Duodenal mucosa (tissue), 2 donors: Measurements from ENCODE around the gene EGFL6.

Source experiments
- H3K27ac ChIP-seq: one replicate; pipeline ENCODE4 v1.7.0; 2013; ENCODE audit warnings: low read depth, low read length
- H3K27me3 ChIP-seq, 2 donors: one replicate each; pipeline ENCODE4 v1.7.0; 2013; ENCODE audit warnings: low read length in 2 of 2, control low read depth in 1 of 2; ENCODE audit not compliant: insufficient read depth in 2 of 2, control insufficient read depth in 1 of 2
- H3K36me3 ChIP-seq, 2 donors: one replicate each; pipeline ENCODE4 v1.7.0; 2013; ENCODE audit warnings: low read length in 2 of 2, control low read depth in 1 of 2; ENCODE audit not compliant: insufficient read depth in 2 of 2, control insufficient read depth in 1 of 2
- H3K4me1 ChIP-seq, 2 donors: one replicate each; pipeline ENCODE4 v1.7.0; 2013; ENCODE audit warnings: low read length in 2 of 2, control low read depth in 1 of 2; ENCODE audit not compliant: insufficient read depth in 2 of 2, control insufficient read depth in 1 of 2
- H3K4me3 ChIP-seq, 2 donors: one replicate each; pipeline ENCODE4 v1.7.0; 2013; ENCODE audit warnings: low read length in 2 of 2, low read depth in 1 of 2
- H3K9ac ChIP-seq, 2 donors: one replicate each; pipeline ENCODE4 v1.7.0; 2013; ENCODE audit warnings: low read length in 2 of 2, low read depth in 1 of 2
- H3K9me3 ChIP-seq, 2 donors: one replicate each; pipeline ENCODE4 v1.7.0; 2013; ENCODE audit warnings: low read length in 2 of 2, control low read depth in 1 of 2; ENCODE audit not compliant: control insufficient read depth in 1 of 2

The EGFL6 gene

DNA sequence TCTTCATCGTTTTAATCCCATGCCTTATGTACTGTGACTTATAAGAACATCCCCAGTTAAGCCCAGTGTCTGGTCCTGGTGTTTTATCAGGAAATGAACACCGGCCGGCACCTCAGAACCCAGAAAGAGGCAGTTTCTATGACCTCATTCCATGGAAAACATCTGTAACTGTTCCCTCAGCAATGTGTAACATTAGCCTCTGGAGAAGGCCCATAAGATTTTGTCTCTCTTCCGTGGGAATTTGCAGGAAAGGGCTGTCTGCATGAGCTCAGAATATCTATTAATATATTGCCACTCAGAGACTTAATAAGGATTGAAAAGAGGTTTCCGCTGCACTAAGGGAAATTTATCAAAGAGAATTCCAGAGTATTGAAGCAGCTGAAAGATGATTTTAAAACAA, 80.4 kb downstream of the EGFL6 start:
- H3K9ac ChIP-seq = no peak overlapping the region
- no peaks in the 10 kb centered on the region for H3K27me3 ChIP-seq
- H3K9me3 ChIP-seq = no peaks in the 10 kb centered on the region
- no peak overlapping the region for H3K27ac ChIP-seq
- H3K4me3 ChIP-seq = no peak overlapping the region
- H3K4me1 ChIP-seq = peaks cover 11 to 15% of the 10 kb centered on the region in 2 donors
- H3K36me3 ChIP-seq = no peaks in the 10 kb centered on the region

DNA sequence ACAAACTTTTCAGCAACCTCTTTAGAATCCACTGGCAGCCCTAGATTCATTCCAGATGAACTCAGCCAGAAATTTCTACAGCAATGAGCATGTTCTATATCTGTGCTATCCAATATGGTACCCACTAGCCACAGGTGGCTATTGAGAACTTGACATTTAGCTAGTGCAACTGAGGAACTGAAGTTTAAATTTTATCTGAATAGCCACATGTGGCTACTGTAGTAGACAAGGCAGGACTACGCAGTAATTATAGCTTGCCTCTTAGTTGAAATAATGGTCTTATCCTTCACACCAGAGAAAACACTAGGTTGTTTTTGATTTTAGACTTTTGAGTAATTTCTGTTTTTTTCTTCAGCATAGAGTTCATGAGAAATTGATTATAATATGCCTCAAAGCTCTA, 80.9 kb downstream of the EGFL6 start:
- Histone ChIP-seq H3K4me3 (no peak overlapping the region), H3K27ac (no peak overlapping the region), H3K4me1 (peaks cover 11 to 15% of the 10 kb centered on the region in 2 donors), H3K9me3 (no peaks in the 10 kb centered on the region), H3K27me3 (no peaks in the 10 kb centered on the region), H3K9ac (no peak overlapping the region), H3K36me3 (no peaks in the 10 kb centered on the region)

DNA sequence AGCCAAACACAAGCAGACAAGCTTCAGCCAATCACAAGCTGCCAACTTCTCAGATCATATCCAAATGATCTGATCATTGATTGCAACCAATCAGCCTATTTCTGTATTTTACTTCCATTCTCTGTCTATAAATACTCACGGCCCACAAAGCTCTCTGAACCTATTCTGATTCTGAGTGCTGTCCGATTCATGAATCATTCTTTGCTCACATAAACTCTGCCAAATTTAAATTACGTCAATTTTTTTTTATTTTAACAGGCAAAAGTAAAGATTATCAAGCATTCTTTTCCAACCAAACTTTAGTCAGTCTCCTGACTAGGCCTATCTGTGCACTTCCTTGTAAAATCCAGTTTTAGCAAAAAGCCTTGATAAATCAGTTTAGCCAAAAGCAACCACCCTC, 81.7 kb downstream of the EGFL6 start:
- Histone ChIP-seq H3K9ac (no peak overlapping the region), H3K27me3 (no peaks in the 10 kb centered on the region), H3K9me3 (no peaks in the 10 kb centered on the region), H3K4me1 (peaks cover 11 to 15% of the 10 kb centered on the region in 2 donors), H3K36me3 (peaks cover 0 to 7% of the 10 kb centered on the region in 2 donors), H3K27ac (no peak overlapping the region), H3K4me3 (no peak overlapping the region)

DNA sequence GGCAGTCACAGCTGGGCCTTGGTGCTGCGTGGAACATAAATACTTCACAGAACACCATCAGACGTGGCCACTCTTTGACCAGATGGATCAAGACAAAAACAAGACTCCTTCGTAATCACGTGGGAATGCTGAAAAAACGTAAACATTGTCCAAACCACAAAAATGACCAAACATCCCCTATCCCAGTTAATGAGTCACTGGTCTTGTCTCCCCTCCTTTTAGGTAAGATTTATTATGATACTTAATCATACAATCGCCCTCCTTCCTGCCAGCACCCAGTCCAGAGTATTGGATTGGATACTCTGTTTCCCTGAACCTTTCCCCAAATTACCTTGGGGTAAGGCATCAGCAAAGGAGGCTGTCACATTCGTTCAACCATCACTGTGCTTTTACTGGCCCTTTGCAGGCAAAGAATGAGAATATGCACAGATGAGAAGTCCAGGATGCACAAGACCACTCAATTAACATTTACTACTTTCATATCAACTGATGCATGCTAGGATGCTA, 82.9 kb downstream of the EGFL6 start:
- Histone ChIP-seq H3K27me3 (no peaks in the 10 kb centered on the region), H3K9ac (peak overlapping the region; percentile 72 to 75), H3K4me1 (peaks cover 11 to 15% of the 10 kb centered on the region in 2 donors), H3K27ac (peak overlapping the region; percentile 73), H3K9me3 (no peaks in the 10 kb centered on the region), H3K4me3 (peak overlapping the region; percentile 56 to 75), H3K36me3 (peaks cover 0 to 7% of the 10 kb centered on the region in 2 donors)

DNA sequence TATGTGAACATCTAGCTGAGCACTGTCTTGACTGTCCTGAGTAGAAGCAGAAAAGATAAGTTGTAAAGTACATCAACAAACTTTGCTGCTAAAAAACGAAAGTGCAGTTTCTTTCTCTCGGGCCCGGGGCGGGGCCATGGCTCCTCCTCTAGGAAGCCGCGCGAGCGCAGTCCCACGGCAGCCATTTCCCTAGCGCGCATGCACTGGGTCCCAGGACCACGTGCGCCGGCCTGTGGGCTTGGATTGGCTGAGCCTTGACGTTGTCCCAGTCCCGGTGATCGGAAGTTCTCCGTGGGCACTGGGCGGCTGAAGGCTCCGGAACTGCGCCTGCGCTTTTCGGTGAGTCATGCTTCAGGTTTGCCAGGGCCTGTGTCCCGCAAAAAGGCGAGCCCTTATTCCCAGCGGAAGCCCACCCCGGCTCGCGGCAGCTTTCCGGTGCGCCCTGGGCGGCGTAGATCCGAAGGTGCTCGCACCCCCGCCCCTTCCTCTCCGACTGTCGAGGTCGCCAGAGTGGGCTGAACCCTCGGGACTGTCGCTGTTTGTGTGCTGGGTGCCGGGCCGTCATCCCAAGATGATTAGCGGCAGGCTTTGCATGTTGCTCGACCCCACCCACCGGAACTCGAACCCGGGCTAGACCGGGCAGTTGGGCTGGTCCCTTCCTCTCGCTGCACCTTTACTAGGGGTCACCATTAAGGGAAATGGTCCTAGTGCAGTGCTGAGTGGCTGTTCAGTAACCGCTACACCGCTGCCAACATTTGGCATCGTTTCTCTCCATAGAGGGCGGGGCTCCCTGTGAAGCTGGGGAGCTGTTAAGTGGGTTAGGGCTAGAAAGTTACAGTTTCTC, 83.7 kb downstream of the EGFL6 start, which contains the start of gene TCEANC:
Gene TCEANC, plus strand, starts transcription at position 292 of the 844 bp plus-strand sequence. CDS start 9,368 bp downstream, outside the sequence.
- H3K4me3 ChIP-seq = peak within 1 kb of the TSS; percentile 70 to 81
- peaks cover 0 to 7% of the 10 kb centered on the region in 2 donors for H3K36me3 ChIP-seq
- peaks cover 6 to 15% of the 10 kb centered on the region in 2 donors for H3K4me1 ChIP-seq
- no peaks in the 10 kb centered on the region for H3K9me3 ChIP-seq
- H3K27ac ChIP-seq = peak within 1 kb of the TSS; percentile 96
- H3K27me3 ChIP-seq = no peaks in the 10 kb centered on the region
- peak within 1 kb of the TSS; percentile 75 to 79 for H3K9ac ChIP-seq

DNA sequence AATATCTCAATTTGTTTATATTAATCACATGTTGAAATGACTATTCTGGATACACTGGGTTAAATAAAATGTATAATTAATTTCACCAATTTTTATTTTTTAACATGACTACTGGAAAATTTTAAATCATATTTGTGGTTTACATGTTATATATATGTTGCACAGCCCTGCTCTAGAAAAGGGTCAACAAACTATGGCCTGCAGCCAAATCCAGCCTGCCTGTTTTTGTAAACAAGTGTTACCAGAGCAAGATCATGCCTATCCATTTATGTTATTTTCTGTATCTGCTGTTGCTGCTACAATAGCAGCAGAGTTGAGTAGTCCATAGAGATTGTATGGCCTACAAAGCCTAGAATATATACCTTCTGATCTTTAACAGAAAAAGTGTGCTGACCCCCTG, 84.7 kb downstream of the EGFL6 start:
- Histone ChIP-seq H3K27ac (no peak overlapping the region), H3K9ac (peak overlapping the region in 1 of 2 donors; percentile 79), H3K4me3 (peak overlapping the region; percentile 70 to 81), H3K36me3 (peaks cover 0 to 7% of the 10 kb centered on the region in 2 donors), H3K9me3 (no peaks in the 10 kb centered on the region), H3K4me1 (peaks cover 6 to 15% of the 10 kb centered on the region in 2 donors), H3K27me3 (no peaks in the 10 kb centered on the region)

DNA sequence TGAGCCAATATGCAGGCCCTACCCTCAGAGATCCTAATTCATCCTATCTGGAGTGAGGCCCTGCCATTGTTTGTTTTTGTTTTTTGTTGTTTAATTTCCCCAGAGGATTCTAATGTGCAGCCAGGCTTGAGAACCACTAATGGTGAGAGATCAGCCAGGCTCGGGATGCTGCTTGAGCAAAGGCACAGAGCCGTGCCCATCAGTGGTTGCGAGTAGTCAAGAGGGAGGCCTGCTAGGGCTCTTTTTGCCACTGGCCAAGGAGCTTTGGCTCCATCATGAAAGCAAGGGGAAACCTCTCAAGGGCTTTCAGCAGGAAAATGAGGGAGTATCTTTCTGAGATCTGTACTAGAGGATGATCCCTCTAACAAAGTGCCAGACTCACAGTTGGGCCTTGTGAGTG, 86.3 kb downstream of the EGFL6 start:
- Histone ChIP-seq H3K4me1 (peaks cover 6 to 15% of the 10 kb centered on the region in 2 donors), H3K36me3 (peaks cover 0 to 7% of the 10 kb centered on the region in 2 donors), H3K9ac (no peak overlapping the region), H3K27me3 (no peaks in the 10 kb centered on the region), H3K4me3 (no peak overlapping the region), H3K27ac (no peak overlapping the region), H3K9me3 (no peaks in the 10 kb centered on the region)

DNA sequence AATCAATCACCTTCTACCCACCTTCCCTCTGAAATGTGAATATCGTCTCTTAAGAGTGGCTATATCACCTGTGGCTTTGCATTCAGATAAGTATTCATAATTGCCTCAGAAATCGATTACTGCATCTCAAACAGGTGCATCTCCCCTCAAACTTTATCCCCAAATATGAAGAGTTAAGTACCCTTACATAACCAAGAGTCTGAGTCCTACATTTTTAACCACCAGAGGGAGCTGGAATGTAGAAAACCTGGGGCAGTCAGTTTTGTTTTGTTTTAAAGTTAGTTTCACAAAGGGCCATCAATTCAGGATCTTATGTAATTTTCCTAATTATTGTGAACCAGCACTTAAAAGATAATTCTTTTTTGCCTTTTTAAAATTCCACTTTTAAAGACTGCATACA, 89.2 kb downstream of the EGFL6 start:
- Histone ChIP-seq H3K9me3 (no peaks in the 10 kb centered on the region), H3K27ac (no peak overlapping the region), H3K36me3 (peaks cover under 1 to 7% of the 10 kb centered on the region in 2 donors), H3K4me3 (no peak overlapping the region), H3K4me1 (peaks cover 0 to 8% of the 10 kb centered on the region in 2 donors), H3K9ac (no peak overlapping the region), H3K27me3 (no peaks in the 10 kb centered on the region)

DNA sequence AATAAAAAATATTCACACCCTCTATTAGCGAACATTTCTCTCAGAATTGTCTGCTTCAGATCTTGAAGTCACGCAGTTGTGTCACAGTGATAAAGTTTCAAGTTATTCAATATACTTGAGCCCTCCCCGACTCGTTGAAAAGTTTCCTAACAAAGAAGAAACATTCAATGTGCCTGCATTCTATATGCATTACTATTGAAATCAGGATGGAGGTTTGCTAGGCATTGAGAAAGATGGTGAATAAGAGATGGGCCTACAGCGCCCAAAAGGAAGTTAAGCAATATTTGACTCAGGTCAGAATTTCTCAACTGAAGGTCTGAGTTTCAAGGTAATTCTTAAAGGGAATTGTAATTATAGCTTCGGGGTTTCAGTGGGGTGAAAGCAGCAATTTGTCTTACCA, 89.7 kb downstream of the EGFL6 start:
- H3K9me3 ChIP-seq = no peaks in the 10 kb centered on the region
- H3K36me3 ChIP-seq = peaks cover 3 to 7% of the 10 kb centered on the region in 2 donors
- peaks cover 0 to 3% of the 10 kb centered on the region in 2 donors for H3K4me1 ChIP-seq
- H3K9ac ChIP-seq = no peak overlapping the region
- H3K27ac ChIP-seq = no peak overlapping the region
- H3K4me3 ChIP-seq = no peak overlapping the region
- H3K27me3 ChIP-seq = no peaks in the 10 kb centered on the region

DNA sequence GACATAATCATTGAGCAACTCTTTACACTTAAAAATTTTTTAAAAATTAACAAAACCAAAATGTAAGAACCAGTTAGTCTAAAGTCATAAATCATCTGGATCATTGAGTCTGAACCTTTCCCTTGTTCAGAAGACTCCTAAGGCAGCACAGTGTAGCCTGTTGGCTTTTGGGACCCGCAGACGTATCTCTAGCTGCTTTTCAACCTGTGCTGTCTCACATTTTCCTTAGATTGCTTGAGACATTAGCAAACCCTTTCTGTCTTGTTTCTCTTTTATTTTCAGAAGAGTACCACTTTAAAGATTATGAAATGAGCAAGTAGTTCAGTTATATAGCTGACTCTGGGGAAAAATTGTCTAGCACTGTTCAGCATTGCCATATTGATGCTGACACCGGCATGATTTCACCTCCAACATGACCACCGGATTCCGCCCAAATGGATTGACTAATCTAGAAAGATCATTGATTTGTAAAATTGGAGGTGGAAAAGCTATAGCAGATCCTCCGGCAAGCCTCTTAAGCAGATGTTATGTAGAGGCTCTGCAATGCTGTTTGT, 92.4 kb downstream of the EGFL6 start:
- Histone ChIP-seq H3K4me3 (peak overlapping the region in 1 of 2 donors; percentile 22), H3K4me1 (no peaks in the 10 kb centered on the region), H3K36me3 (peaks cover 0 to 3% of the 10 kb centered on the region in 2 donors), H3K27ac (peak overlapping the region; percentile 11), H3K27me3 (no peaks in the 10 kb centered on the region), H3K9me3 (no peaks in the 10 kb centered on the region), H3K9ac (peak overlapping the region in 1 of 2 donors; percentile 39)
